IMR-90 (cell line): ENCODE data around the gene DDR1. TPM values are rescaled to one million over a fixed set of nuclear protein-coding genes. Genes with fewer than 3 reads are reported as not detected.

Experiments
- ATAC-seq: fragments of 200-7000 bp; cut with Tn5 transposase; 2 replicates; pipeline ENCODE4 v1.9.1; 2020; ENCODE audit warnings: low read depth, mild to moderate bottlenecking, moderate library complexity
- BruUV-seq: library from RNA; stranded (reverse); fragments of 400-500 nt; replicated peaks from 2 replicates; lab custom pipeline; 2021; lab: Mats Ljungman, UMichigan
- CTCF ChIA-PET: fragments of 300-600 bp; formaldehyde crosslinking; extraction: SDS; loops from one replicate; lab custom pipeline; 2021; ENCODE audit warnings: antibody characterized with exemption; lab: Yijun Ruan, JAX
- POLR2A ChIA-PET: fragments of 300-600 bp; sonication (Branson Sonifier 250); formaldehyde crosslinking; loops from one replicate; lab custom pipeline; 2022; ENCODE audit warnings: antibody characterized with exemption; ENCODE audit not compliant: unreplicated experiment; lab: Charles Lee
- DNase-seq: peaks from one replicate; pipeline ENCODE4 v3.0.0; 2013
- H2AFZ ChIP-seq: replicated peaks from 2 replicates; pipeline ENCODE3; 2013; ENCODE audit warnings: low read length, mild to moderate bottlenecking; ENCODE audit not compliant: poor library complexity
- H2AK5ac ChIP-seq: 2 replicates; pipeline ENCODE4 v1.6.1; 2013; ENCODE audit warnings: low read depth, low read length, inconsistent platforms
- H2AK9ac ChIP-seq: replicated peaks from 2 replicates; pipeline ENCODE3; 2013; ENCODE audit warnings: mild to moderate bottlenecking, low read depth, low read length, moderate library complexity; ENCODE audit not compliant: poor library complexity
- H2BK120ac ChIP-seq: 2 replicates; pipeline ENCODE4 v1.6.1; 2013; ENCODE audit warnings: low read depth, low read length, inconsistent platforms
- H2BK15ac ChIP-seq: 3 replicates; pipeline ENCODE4 v1.6.1; 2013; ENCODE audit warnings: low read depth, low read length, inconsistent platforms
- H2BK20ac ChIP-seq: 2 replicates; pipeline ENCODE4 v1.6.1; 2013; ENCODE audit warnings: low read depth, mild to moderate bottlenecking, inconsistent platforms, low read length, moderate library complexity
- H2BK5ac ChIP-seq: 2 replicates; pipeline ENCODE4 v1.6.1; 2013; ENCODE audit warnings: mild to moderate bottlenecking, low read depth, low read length, inconsistent platforms; ENCODE audit not compliant: poor library complexity, severe bottlenecking
- H3K14ac ChIP-seq: replicated peaks from 2 replicates; pipeline ENCODE4 v1.6.1; 2013; ENCODE audit warnings: low read depth, low read length, inconsistent platforms
- H3K18ac ChIP-seq: 2 replicates; pipeline ENCODE4 v1.6.1; 2013; ENCODE audit warnings: low read depth, low read length, control low read depth
- H3K23ac ChIP-seq: 2 replicates; pipeline ENCODE4 v1.6.1; 2013; ENCODE audit warnings: low read depth, low read length, inconsistent platforms
- H3K27ac ChIP-seq: 2 replicates; pipeline ENCODE4 v1.5.1; 2013; ENCODE audit warnings: mild to moderate bottlenecking, control low read depth, low read length; ENCODE audit not compliant: insufficient read depth
- H3K27me3 ChIP-seq: 2 replicates; pipeline ENCODE4 v1.6.1; 2013; ENCODE audit warnings: low read length; ENCODE audit not compliant: control insufficient read depth, insufficient read depth
- H3K36me3 ChIP-seq: 2 replicates; pipeline ENCODE4 v1.6.1; 2013; ENCODE audit warnings: low read length, mixed read lengths; ENCODE audit not compliant: control insufficient read depth, insufficient read depth
- H3K4ac ChIP-seq: 2 replicates; pipeline ENCODE4 v1.6.1; 2013; ENCODE audit warnings: low read depth, low read length, inconsistent platforms
- H3K4me1 ChIP-seq: 2 replicates; pipeline ENCODE4 v1.6.1; 2013; ENCODE audit warnings: low read length, mixed read lengths; ENCODE audit not compliant: control insufficient read depth, insufficient read depth
- H3K4me2 ChIP-seq: 2 replicates; pipeline ENCODE4 v1.6.1; 2013; ENCODE audit warnings: low read depth, mild to moderate bottlenecking, control low read depth, low read length, moderate library complexity
- H3K4me3 ChIP-seq: 2 replicates; pipeline ENCODE4 v1.5.1; 2013; ENCODE audit warnings: low read depth, mild to moderate bottlenecking, control low read depth, low read length, moderate library complexity; ENCODE audit not compliant: insufficient read depth
- H3K56ac ChIP-seq: 2 replicates; pipeline ENCODE4 v1.6.1; 2013; ENCODE audit warnings: low read length, inconsistent platforms; ENCODE audit not compliant: insufficient read depth; ENCODE audit errors: extremely low read depth
- H3K79me1 ChIP-seq, 2 experiments: 2 replicates each; pipeline ENCODE4 v1.6.1; 2013; ENCODE audit warnings: low read length in 2 of 2, inconsistent platforms in 1 of 2, low read depth in 1 of 2
- H3K9ac ChIP-seq: 2 replicates; pipeline ENCODE4 v1.6.1; 2013; ENCODE audit warnings: low read depth, low read length, control low read depth
- H3K9me1 ChIP-seq: 2 replicates; pipeline ENCODE4 v1.6.1; 2013; ENCODE audit warnings: low read length, inconsistent platforms; ENCODE audit not compliant: insufficient read depth
- H3K9me3 ChIP-seq: 2 replicates; pipeline ENCODE4 v1.6.1; 2013; ENCODE audit warnings: low read length; ENCODE audit not compliant: control insufficient read depth, insufficient read depth
- H4K20me1 ChIP-seq: 2 replicates; pipeline ENCODE4 v1.6.1; 2013; ENCODE audit warnings: low read length, inconsistent platforms; ENCODE audit not compliant: insufficient read depth
- H4K5ac ChIP-seq: 2 replicates; pipeline ENCODE4 v1.6.1; 2013; ENCODE audit warnings: mild to moderate bottlenecking, low read depth, low read length, control low read depth
- H4K8ac ChIP-seq, 2 experiments: 2 replicates each; pipeline ENCODE4 v1.6.1; 2013; ENCODE audit warnings: low read depth in 2 of 2, low read length in 2 of 2, control low read depth in 1 of 2, inconsistent platforms in 1 of 2
- H4K91ac ChIP-seq: 2 replicates; pipeline ENCODE4 v1.6.1; 2013; ENCODE audit warnings: low read depth, low read length, inconsistent platforms; ENCODE audit not compliant: insufficient read depth
- FOS ChIP-seq: fragments of 150-350 bp; IDR thresholded peaks from 2 replicates; pipeline ENCODE4 v1.6.1; 2016; ENCODE audit warnings: low read depth, low read length
- MAFK ChIP-seq: IDR thresholded peaks from 2 replicates; pipeline ENCODE4 v1.6.1; 2012; ENCODE audit warnings: low read depth, low read length, improper control_type of control experiment
- MAZ ChIP-seq: IDR thresholded peaks from 2 replicates; pipeline ENCODE4 v1.6.1; 2012; ENCODE audit warnings: low read depth, mild to moderate bottlenecking, low read length, improper control_type of control experiment, moderate library complexity, borderline replicate concordance
- MXI1 ChIP-seq: IDR thresholded peaks from 2 replicates; pipeline ENCODE4 v1.6.1; 2012; ENCODE audit warnings: low read depth, mild to moderate bottlenecking, low read length, moderate library complexity, borderline replicate concordance
- RAD21 ChIP-seq: IDR thresholded peaks from 2 replicates; pipeline ENCODE4 v1.6.1; 2012; ENCODE audit warnings: low read length, improper control_type of control experiment
- RCOR1 ChIP-seq: IDR thresholded peaks from 2 replicates; pipeline ENCODE4 v1.6.1; 2012; ENCODE audit warnings: mild to moderate bottlenecking, low read length, improper control_type of control experiment; ENCODE audit not compliant: insufficient replicate concordance
- RFX5 ChIP-seq: IDR thresholded peaks from 2 replicates; pipeline ENCODE4 v1.8.0; 2012; ENCODE audit warnings: low read depth, mild to moderate bottlenecking, low read length, moderate library complexity
- WGBS, 2 experiments: methylation state at CpG; one replicate each; pipeline versions ENCODE4 v1.1.5 to v1.1.7; 2013; ENCODE audit warnings: missing lambda C conversion rate in 2 of 2; ENCODE audit not compliant: insufficient read length in 1 of 2; ENCODE audit errors: extremely low coverage in 2 of 2; 5-methylcytosine and 5-hydroxymethylcytosine counted together
- dilution Hi-C: fragments of 300-500 bp; cut with HindIII; formaldehyde crosslinking; loops from one replicate; pipeline ENCODE4 v1.14.3; 2018; ENCODE audit warnings: low sequenced_read_pairs; ENCODE audit not compliant: unreplicated experiment
- in situ Hi-C: fragments of 300-500 bp; cut with MboI; formaldehyde crosslinking; loops from 3 replicates; pipeline ENCODE4 v1.14.3; 2019; ENCODE audit warnings: low sequenced_read_pairs, inconsistent platforms, mixed read lengths
- intact Hi-C: fragments of 100-400 bp; cut with micrococcal nuclease; formaldehyde crosslinking; loops from 2 replicates; pipeline ENCODE4 v1.10.0; 2022
- polyA plus RNA-seq, 3 experiments: library from polyadenylated mRNA; depleted of rRNA; stranded (reverse); fragments of >200 nt; gene quantifications; 2 replicates each; pipeline ENCODE4 v1.2.3, GENCODE V29; 2012; ENCODE audit warnings: low replicate concordance in 1 of 3
- total RNA-seq: library from RNA; depleted of rRNA; stranded (reverse); fragments of >200 nt; gene quantifications from 2 replicates; pipeline ENCODE4 v1.2.3, GENCODE V29; 2012
- TF ChIP-seq, protein P1 (sequence below): conservative IDR thresholded peaks from 2 replicates; pipeline ENCODE4 v1.5.1; 2012; ENCODE audit warnings: mild to moderate bottlenecking, low read depth, low read length, improper control_type of control experiment

DDR1 gene
- total and polyA plus RNA-seq, 2 of the 4 experiments (the other 2 are of a cell fraction), result 5.6 to 19.6 TPM

DNA sequence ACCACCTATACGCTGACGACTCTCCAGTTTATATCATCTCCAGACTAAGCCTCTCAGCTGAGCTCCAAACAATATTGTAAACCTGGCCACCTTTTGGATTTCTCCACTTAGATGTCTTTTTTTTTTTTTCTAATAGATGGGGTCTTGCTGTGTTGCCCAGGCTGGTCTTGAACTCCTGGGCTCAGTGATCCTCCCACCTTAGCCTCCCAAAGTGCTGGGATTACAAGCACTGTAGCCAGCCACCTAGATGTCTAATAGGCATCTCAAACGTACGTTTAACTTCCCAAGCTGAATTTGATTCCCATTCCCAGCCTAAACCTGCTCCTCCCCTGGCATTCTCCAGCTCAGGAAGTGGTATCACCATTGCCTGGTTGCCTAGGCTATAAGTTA, 5.2 kb downstream of the DDR1 start:
- TF ChIP-seq MXI1, result no peak
- TF ChIP-seq, protein P1, sequence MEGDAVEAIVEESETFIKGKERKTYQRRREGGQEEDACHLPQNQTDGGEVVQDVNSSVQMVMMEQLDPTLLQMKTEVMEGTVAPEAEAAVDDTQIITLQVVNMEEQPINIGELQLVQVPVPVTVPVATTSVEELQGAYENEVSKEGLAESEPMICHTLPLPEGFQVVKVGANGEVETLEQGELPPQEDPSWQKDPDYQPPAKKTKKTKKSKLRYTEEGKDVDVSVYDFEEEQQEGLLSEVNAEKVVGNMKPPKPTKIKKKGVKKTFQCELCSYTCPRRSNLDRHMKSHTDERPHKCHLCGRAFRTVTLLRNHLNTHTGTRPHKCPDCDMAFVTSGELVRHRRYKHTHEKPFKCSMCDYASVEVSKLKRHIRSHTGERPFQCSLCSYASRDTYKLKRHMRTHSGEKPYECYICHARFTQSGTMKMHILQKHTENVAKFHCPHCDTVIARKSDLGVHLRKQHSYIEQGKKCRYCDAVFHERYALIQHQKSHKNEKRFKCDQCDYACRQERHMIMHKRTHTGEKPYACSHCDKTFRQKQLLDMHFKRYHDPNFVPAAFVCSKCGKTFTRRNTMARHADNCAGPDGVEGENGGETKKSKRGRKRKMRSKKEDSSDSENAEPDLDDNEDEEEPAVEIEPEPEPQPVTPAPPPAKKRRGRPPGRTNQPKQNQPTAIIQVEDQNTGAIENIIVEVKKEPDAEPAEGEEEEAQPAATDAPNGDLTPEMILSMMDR, result no peak
- no peak for TF ChIP-seq MAFK
- no peak for TF ChIP-seq RFX5
- no peak for TF ChIP-seq RCOR1
- TF ChIP-seq FOS, result no peak
- no peak for TF ChIP-seq MAZ
- TF ChIP-seq RAD21, result no peak
- WGBS, 2 experiments, result no CpG with 5 or more reads among the region's 4 CpGs
- Histone ChIP-seq H2BK20ac (no peak overlapping the region; the same call in 1 of the 2 replicates), H4K8ac (no peak overlapping the region), H3K36me3 (peaks cover 38% of the 10 kb centered on the region), H2BK120ac (no peak overlapping the region), H4K91ac (no peak overlapping the region), H4K20me1 (no peaks in the 10 kb centered on the region; the same call in 1 of the 2 replicates), H3K18ac (no peak overlapping the region), H3K9me1 (peaks cover 9% of the 10 kb centered on the region; the same call in 1 of the 2 replicates), H3K4me3 (no peak overlapping the region), H3K27me3 (no peaks in the 10 kb centered on the region), H3K9me3 (no peaks in the 10 kb centered on the region), H3K23ac (no peak overlapping the region), H3K56ac (no peak overlapping the region), H3K4ac (no peak overlapping the region), H3K27ac (no peak overlapping the region), H3K4me2 (no peak overlapping the region), H3K9ac (no peak overlapping the region), H2AK9ac (no peak overlapping the region), H2BK15ac (no peak overlapping the region), H4K5ac (no peak overlapping the region), H3K4me1 (peaks cover 23% of the 10 kb centered on the region), H3K79me1 (peaks cover 25 to 57% of the 10 kb centered on the region in 2 experiments), H2BK5ac (no peak overlapping the region), H3K14ac (no peak overlapping the region), H2AK5ac (0 out of 2 replicates have a peak overlapping the region, but pooled peaks have one; percentile 28), H2AFZ (no peak overlapping the region)
- DNase-seq (no peak), ATAC-seq (no peak)
- POLR2A ChIA-PET, result no interaction called here
- intact Hi-C loops (no loop called here), dilution Hi-C loops (no loop called here), in situ Hi-C loops (no loop called here)
- no TSS peak for BruUV-seq
- CTCF ChIA-PET, result no interaction called here
